ENCODE results near the gene CTNS.
"Not testable (repeated sequence)": the region's sequence is repeated elsewhere in the genome, so short reads cannot be mapped to it uniquely, and the experiment has no call there.

The CTNS gene

DNA sequence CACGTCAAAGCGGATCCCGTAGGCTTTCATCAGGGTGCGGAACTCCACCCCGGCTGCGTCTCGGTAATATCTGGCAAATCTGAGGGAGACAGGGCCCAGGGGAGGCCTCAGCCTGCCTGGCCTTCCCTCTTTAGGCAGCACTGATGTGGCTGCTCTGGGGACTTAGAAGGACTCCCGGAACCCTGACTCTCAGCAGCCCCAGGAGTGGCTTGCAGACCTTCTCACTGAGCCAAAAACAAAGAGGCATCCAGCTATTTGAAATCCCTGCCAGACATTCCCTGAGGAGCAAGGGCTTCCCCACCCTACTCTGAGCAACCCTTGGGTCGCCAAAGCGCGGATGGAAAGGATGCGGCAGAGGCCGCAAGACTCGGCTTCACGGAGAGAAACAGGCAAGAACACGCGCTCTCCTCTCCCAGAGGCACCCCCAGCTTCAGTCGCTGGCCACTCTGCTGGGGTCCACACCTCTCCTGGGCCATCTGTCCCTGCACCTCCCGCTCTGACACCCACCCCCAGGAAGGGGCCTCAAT is 51.5 kb downstream of the CTNS start:
- no peak for DNase-seq (ENCODE audit: low read depth)

DNA sequence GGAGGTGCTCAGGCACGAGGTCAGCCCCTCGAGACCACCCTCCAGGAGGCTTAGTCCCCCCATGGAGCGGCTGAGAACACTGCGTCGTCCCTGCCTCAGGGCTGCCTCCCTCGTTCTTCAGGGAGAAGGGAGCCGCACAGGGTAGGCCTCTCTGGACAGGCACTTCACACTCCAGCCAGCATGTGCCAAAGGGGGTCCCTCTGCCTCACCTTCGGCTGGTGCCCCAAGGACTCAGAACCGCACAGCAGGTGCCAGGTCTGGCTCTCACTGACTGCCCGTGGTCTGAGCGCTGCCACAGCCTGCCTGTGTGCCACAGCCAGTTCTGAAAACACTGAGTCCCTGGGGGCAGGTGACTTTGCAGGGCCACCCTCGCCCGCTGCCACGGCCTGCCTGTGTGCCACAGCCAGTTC is 52.3 kb downstream of the CTNS start:
- DNase-seq (ENCODE audit: low read depth), result no peak

DNA sequence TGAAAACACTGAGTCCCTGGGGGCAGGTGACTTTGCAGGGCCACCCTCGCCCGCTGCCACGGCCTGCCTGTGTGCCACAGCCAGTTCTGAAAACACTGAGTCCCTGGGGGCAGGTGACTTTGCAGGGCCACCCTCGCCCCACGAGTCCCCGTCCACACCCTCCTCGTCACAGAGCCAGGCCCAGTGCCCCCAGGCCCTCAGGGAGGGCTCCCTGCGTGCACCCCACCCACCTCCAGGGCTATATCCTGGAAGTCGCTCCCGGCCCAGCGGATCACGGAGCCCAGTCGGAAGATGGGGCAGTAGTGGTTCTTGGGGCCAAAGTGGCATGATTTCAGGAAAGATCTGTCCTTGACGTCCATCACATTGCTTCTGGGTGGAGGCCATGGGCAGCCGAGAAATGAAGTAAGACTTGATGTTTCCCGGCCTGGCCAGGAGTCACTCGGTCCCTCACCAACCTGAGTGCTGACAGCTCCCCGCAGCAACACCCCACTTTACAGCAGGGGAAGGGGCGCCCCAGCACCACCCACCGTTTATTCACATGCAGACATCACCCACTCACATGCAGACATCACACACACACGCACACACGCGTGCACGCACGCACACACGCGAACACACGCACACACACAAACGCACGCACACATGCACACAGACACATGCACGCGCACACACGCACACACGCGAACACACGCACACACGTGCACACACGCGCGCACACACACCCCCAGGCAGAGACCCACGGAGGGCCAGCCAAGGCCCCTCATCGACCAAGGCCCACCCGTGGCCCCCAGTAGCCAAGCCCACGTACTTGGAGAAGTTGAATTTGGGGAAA is 52.9 kb downstream of the CTNS start:
- DNase-seq (ENCODE audit: low read depth), result no peak

- no peak for DNase-seq (ENCODE audit: low read depth)
These were observed 53.6 kb downstream of the CTNS start for GRCh38 chr17:3690094-3690715.

DNA sequence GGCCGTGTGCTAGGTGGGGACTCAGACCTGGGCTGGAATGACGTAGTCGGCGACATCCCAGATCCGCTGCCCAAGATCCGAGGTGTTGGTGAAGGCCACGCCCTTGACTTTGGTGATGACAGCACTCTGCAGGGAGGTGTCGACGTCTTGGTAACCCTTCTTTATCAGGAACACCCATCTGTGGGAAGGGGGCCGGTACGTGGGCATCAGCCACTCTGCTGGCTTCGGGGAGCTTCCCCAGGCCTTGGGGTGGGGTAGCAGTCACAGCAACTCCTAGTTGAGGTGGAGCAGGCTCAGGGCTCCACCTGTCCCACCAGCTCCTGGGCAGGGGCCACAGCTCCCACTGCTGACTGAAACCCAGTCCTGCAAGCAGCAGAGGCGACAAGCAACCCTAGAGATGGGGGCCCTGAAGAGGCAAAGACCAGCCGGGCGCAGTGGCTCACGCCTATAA is 55.1 kb downstream of the CTNS start:
- no peak for DNase-seq (ENCODE audit: low read depth)

- no peak for DNase-seq (ENCODE audit: low read depth)
These were observed 55.8 kb downstream of the CTNS start for GRCh38 chr17:3692346-3692745.

DNA sequence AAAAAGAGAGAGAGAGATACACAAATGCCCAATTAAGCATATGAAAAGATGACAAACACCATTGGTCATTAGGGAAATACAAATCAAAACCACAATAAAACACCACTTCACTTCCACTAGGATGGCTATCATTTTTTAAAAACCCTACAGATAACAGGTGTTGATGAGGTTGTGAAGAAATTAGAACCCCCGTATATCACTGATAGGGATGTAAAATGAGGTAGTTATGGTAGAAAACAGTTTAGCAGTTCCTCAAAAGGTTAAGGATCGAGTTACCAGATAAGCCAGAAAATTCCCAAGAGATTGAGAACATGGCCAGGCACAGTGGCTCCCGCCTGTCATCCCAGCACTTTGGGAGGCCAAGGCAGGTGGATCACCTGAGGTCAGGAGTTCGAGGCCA is 56.6 kb downstream of the CTNS start:
- no peak for DNase-seq (ENCODE audit: low read depth)

DNA sequence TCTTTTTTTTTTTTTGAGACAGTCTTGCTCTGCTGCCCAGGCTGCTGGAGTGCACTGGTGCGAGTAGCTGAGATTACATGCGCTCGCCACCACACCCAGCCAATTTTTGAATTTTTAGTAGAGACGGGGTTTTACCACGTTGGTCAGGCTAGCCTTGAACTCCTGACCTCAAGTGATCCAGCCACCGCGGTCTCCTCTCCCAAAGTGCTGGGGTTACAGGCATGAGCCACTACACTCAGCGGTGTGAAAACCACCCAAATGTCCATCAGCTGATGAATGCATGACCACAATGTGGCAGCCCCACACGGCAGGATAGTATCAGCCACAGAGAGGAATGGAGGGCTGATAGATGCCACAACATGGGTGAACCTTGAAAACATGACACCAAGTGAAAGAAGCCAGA is 57.3 kb downstream of the CTNS start:
- DNase-seq (ENCODE audit: low read depth), result no peak

DNA sequence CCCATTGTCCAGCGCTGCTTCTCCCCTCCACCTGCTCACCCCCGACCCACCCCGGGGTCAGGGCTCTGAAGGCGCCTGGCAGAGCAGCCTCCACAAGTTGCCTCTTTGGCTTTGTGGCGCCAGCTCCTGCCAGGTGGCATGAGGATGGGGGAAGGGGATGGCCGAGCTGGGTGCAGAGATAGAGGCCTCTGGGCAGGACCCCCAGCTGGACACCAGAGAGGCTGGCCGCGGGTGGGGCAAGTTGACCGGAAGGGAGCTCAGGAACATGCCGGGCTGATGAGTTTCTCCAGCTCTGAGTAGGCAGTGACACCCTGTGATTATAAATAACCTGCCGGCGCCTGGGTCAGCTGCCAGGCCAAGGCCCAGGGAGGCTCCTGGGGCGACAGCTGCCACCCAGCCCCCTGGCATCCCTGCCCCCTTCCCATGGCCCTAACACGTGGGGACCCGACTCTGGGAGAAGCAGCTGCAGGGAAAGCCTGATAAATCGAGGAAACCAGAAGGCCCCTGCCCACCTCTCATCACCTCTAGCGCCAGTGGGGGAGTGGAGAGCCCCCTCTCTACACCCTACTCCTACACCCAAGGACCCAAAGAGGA is 58.7 kb downstream of the CTNS start:
- DNase-seq (ENCODE audit: low read depth), result no peak

- no peak for DNase-seq (ENCODE audit: low read depth)
These were observed 59.3 kb downstream of the CTNS start, which contains the start of gene P2RX5 for GRCh38 chr17:3695723-3696411. Gene P2RX5, minus strand, starts transcription at chr17:3696155. Its CDS starts 150 bp downstream, at chr17:3696005.

DNA sequence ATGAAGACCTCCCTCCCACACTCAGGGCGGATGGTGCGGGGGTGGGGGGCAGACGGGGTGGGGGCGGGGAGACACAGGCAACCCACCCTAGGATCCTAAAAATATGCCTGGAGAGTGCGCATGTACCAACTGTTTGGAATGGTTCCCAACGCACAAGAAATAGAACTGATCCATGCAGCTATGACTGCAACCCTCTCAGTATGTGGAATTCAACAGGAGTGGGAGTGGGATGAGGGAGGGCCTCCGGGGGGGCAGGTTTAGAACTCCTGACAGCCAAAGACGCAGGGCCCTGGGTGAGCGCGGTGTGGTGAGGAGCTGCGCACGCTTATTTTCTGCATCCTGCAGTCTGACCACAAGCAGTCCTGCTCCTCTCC is 60.5 kb downstream of the CTNS start:
- no peak for DNase-seq (ENCODE audit: low read depth)

DNA sequence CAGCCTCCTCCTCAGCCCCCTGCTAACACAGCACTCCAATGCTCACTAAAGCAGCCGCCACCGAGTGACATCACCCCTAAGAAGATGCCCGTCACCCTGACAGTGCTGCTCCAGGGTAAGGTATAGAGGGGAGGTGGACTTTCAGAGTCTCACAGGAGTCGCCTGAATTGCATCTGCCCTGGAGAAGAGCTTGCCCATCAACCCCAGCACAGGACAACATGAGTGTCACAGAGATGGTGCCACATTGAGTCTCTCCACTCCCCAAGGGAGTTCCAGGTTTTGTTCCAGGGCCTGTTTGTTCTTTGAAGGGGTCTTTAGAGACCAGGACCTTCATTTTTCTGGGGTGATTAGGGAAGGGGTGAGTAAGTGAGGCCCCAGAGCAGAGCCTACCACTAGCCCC is 61.6 kb downstream of the CTNS start:
- DNase-seq (ENCODE audit: low read depth), result no peak

DNA sequence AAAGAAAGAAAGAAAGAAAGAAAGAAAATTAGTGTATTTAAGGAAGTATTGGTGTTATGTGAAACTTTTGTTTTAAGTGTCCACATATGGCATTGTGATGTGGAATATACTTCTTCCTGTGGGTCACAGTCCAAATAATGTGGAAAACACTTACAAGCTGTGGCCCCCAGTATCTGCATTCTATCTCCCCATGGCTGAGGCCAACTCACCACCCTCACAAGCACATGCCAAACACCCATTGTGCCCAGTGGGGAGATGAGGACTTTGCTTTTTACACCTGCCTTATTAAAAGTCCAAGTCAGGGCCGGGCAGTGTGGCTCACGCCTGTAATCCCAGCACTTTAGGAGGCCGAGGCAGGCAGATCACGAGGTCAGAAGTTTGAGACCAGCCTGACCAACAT is 63.4 kb downstream of the CTNS start:
- no peak for DNase-seq (ENCODE audit: low read depth)

GRCh38 chr17:3702041-3702539 is 65.5 kb downstream of the CTNS start:
- not testable (repeated sequence) for DNase-seq (ENCODE audit: low read depth)

DNA sequence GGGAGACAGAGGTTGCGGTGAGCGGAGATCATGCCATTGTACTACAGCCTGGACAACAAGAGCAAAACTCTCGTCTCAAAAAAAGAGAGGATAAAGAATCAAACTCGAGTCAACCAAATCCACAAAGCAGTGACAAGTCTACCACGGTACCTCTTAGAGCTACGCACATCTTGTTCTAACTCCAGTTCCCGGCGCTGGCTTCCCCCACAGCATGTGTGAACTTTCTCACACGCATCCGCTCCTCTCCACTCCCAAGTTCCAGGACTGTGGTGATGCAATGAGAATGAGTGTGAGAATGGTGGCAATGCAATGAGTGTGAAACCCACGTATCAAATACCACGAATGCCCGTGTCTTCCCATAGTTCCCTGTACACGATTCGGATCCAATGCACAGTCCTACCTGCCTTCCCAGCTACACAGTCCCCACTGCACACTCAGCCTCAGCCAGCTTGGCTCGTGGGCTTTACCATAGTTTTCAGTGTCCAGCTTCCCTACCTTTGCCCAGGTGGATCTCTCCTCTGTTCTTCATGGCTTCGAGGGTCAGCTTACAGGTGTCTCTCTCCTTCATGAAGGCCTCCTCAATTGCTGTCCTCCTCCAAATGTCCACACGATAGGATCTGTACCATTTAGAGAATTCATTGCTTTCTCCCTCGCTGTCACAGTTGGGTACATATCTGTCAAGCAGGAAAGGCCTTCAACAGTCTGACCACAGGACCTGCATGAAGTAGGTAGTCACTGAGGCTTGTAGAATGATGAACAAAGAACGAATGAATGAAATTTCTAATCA is 68.6 kb downstream of the CTNS start:
- no peak for DNase-seq (ENCODE audit: low read depth)

DNA sequence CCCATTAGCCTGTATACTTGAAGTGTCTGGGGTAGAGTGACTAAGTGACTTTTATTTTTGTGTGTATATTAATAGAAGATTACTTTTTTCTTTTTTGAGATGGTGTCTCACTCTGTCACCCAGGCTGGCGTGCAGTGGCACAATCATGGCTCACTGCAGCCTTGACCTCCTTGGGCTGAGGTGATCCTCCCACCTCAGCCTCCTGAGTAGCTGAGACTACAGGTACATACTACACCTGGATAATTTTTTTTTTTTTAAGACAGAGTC is 69.1 kb downstream of the CTNS start:
- not testable (repeated sequence) for DNase-seq (ENCODE audit: low read depth)

DNA sequence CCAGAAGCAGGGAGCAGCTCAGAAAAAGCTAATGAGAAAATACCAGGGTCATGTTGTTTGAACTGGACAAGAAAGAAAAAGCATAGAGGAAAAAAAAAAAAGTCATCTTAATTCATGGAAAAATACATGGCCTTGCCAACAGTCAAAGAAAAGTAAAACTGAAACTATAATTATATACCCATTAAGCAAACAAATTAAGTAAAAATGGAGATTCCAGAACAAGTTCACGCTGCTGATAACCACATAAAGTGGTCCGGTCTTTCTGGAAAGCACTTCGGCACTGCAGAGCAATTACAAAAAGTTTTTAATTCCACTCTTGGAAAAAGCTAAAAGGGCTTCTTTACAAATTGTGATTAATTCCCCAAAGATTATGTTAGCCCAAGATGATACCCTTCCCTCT is 71.8 kb downstream of the CTNS start:
- DNase-seq (ENCODE audit: low read depth), result no peak

- peak; percentile 45 for DNase-seq (ENCODE audit: low read depth)
These were observed 74.4 kb downstream of the CTNS start for GRCh38 chr17:3710951-3711383.

All from stimulated activated CD8-positive, alpha-beta memory T cell treated with anti-CD3 and anti-CD28 coated beads, Interleukin-12 subunit alpha, Interleukin-12 subunit beta, amount 100 ng/mL, for 1 hour (primary cell).